GM21515 (cell line): ENCODE data around the gene GRM4.

ENCODE experiments used
- ATAC-seq: cut with Tn5 transposase; IDR thresholded peaks from one replicate; pipeline ENCODE4 v1.9.1; 2021; ENCODE audit not compliant: unreplicated experiment

The GRM4 gene

DNA sequence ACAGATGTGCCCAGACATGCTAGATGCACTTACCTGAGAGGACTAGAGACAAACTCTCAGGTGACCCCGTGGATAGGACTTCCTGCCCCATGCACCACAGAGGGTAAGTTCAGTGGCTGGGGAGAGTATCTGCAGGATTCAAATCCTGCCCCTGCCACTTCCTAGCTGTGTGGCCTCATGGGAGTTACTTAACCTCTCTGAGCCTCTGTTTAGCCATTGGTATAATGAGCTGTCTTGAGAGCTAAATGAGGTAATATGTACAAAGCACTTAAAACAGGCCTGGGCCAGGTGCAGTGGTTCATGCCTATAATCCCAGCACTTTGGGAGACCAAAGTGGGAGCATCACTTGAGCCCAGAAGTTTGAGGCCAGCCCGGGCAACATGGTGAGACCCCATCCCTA, 59.3 kb downstream of the GRM4 start:
- ATAC-seq = no peak

DNA sequence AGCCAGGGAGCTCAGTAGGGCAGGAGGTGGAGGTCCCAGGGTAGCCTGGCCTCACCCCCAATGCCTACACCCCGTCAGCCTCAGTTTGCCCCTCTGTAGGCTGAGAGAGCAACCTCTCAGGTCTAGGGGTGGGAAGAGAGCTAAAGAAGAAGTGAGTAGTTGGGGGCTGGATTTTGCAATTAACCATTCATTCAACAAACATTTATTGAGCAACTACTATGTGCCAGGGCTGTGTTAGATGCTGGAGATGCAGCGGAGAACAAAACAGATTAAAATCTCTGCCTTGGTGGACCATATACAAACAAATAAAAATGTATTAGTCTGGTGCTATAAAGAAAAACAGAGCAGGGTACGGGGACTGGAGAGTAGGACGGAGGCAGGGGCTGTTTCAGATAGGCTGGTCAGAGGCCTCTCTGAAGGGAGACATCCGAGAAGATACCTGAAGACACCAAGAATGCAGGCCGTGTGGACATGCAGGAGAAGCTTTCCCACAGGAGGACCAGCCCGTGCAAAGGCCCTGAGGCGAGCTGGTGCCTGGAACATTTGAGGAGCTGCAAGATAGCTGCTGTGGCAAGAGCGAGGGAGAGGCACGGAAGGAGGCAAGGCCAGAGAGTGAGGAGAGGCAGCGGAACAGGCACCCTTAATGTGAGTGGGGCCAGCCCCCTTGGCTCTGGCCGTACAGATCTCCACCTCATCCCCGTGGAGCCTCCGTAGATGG, 60.3 kb downstream of the GRM4 start:
- no peak for ATAC-seq

DNA sequence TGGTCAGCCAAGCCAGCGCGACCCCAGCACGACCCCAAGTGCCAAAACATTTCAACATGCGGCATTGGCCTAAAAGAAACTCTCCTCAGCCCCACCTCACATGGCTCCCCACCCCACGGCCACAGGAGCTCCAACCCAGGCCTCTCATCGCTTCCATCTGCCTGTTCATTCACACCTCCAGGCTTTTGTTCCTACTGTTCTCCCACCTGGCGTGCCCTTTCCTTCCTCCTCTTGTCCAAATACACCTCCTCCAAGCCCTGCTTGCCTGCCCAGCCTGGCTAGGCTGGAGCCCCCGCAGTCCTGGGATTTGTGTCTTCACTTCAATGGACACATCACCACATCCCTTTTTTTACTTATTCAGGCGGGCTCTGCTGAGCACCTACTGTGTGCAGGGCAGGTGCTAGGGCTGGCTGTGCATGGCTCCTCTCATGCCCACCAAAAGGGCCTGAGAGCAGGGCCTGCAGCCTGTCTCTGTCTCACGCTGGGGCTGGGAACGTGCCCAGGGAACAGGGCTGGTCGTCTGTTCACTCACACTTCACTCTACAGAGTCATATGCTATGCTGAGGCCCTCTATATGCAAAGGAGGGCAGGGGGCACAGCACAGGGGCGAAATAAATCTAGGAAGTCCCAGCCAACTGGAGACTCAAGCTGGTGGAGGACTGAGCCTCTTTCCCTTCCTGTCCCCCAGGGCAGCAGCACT, 61.1 kb downstream of the GRM4 start:
- ATAC-seq = no peak

DNA sequence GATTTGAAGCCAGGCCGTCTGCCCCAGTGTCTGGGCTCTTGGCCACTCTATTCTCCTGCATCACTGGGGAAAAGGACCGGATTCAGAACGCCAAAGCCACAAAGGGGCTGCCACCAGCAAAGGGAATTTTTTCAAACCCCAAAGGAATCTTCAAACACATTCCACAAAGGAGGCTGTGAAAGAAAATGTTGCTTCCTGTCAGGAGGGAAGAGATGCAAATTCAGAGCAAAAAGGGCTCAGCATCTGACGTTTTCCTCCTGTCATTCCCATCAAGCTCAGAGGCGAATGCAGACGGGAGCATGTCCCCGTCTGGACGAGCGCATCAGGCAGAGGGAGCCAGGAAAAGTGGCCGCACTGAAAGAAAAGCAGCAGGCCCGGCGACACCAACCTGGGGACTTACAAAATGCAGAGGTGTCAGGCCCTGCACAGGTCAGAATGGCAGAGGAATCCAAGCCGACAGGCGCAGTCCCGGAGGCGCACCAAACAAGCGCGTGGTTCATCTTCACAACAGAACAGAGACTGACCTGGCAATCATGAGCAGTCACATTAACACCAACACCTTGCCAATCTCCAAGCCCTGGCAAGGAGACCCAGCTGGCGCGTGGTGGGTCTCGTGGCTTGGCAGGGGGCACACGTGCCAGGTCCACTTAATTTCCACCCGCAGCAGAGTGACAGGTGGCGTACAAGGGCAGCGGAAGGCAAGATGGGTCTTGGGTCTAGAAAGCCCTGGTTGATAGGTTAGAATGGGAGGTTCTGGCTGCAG, 62.8 kb downstream of the GRM4 start:
- no peak for ATAC-seq

DNA sequence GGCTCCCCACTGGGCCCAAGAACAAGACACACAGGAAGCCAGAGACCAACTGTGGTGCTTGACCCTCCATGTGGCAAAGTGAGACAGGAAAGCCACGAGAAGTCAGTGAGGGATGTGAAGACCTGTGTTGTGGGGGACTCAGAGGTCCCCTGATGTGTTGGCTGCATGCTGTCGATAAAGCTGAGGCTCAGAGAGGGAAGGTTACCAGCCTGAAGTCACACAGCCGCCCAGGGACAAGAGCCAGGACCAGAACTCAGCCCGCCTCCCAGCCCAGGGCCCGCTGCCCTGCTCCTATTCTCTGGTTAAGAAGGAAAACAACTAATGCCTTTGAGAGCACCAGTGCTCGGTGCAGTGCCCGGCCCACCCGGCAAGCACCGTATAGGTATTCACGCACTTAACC, 63.5 kb downstream of the GRM4 start:
- ATAC-seq = no peak

GRCh38 chr6:34080357-34080756, 65.5 kb downstream of the GRM4 start:
- ATAC-seq = no peak

DNA sequence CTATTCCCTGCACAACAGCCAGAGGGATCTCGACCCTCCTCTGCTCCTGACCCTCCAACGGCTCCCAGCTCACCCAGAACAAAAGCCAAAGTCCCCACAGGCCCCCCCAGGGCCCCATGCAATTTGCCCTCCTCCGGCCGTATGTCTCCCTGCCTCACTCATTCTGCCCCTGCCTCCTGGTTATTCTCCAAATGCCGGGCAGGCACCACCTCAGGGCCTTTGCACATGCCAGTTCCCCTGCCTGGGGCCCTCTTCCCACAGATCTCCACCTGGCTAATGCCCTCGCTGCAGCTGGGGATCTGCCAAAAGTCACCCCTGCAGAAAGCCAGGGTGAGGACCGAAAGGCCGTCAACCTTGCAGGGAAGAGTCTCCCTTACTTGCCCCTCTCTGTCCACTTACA, 66.0 kb downstream of the GRM4 start:
- no peak for ATAC-seq

DNA sequence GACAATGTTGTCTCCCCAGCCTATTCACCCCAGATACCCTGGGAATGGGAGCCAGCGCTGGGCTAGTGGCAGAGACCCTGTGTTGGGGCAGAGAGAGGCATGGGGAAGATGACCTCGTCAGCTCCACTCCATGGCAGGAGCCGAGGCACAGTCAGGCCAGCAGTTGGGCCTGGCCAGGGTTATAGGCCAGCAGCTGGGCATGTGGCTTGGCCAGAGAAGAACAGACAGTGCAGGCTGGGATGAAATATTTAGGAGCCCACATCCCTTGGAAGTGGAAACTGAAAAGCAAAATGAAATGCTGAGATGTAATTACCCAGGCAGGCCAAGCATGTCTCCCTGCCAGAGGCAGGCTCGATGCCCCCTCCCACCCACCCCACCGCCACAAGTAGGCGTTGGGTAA, 70.0 kb downstream of the GRM4 start:
- no peak for ATAC-seq

DNA sequence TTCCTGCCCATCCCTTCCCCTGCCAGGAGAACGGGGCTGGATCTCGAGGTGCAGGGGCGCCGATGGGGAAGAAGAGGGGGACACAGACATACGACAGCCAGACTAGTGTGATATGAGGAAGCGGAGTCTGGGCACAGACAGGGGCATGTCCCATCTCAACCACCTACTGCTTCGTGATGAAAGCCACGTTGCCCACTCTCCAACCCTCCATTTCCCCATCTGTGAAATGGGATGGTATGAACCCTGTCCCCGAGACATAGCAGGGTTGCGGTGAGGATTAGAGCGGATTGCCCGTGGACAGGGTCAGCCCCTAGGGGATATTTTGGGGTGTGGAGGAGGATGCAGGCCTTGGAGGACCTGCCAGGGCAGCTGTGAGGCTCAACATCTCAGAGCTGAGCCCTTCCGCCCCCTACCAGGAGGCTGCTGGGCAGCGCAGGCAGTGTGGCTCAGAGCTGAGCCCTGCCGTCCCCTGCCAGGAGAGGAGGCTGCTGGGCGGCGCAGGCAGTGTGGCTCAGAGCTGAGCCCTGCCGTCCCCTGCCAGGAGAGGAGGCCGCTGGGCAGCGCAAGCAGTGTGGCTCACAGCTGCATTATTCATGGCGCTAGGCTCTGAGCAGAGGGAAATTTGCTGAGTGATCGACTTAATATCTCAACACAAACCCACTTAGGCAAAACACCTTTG, 71.7 kb downstream of the GRM4 start:
- ATAC-seq = no peak

- no peak for ATAC-seq
These were observed 72.3 kb downstream of the GRM4 start for GRCh38 chr6:34073540-34073939.

- ATAC-seq = no peak
These were observed 73.2 kb downstream of the GRM4 start for GRCh38 chr6:34072727-34073126.

GRCh38 chr6:34071884-34072379, 74.0 kb downstream of the GRM4 start:
- no peak for ATAC-seq

GRCh38 chr6:34071136-34071883, 74.6 kb downstream of the GRM4 start:
- no peak for ATAC-seq

- ATAC-seq = no peak
These were observed 75.4 kb downstream of the GRM4 start for GRCh38 chr6:34070315-34071135.

GRCh38 chr6:34068462-34069044, 77.3 kb downstream of the GRM4 start:
- no peak for ATAC-seq

DNA sequence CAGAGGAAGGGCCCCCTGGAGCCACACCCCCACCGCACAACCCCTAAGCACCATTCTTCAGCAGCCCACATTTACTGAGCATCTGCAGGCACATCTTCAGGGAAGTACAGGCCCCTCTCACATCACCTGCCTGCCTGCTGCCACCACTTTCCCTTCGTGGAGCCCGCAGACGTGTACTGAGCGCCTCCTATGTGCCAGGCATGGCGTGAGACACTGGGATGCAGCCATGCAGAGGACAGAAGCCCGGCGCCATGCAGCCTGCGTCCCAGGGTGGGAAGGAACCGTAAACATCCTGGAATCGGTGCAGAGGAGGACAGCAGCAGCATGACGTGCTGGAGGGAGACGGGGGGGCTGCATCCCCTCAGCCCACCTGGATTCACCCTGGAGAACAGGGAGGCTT, 78.1 kb downstream of the GRM4 start:
- no peak for ATAC-seq

DNA sequence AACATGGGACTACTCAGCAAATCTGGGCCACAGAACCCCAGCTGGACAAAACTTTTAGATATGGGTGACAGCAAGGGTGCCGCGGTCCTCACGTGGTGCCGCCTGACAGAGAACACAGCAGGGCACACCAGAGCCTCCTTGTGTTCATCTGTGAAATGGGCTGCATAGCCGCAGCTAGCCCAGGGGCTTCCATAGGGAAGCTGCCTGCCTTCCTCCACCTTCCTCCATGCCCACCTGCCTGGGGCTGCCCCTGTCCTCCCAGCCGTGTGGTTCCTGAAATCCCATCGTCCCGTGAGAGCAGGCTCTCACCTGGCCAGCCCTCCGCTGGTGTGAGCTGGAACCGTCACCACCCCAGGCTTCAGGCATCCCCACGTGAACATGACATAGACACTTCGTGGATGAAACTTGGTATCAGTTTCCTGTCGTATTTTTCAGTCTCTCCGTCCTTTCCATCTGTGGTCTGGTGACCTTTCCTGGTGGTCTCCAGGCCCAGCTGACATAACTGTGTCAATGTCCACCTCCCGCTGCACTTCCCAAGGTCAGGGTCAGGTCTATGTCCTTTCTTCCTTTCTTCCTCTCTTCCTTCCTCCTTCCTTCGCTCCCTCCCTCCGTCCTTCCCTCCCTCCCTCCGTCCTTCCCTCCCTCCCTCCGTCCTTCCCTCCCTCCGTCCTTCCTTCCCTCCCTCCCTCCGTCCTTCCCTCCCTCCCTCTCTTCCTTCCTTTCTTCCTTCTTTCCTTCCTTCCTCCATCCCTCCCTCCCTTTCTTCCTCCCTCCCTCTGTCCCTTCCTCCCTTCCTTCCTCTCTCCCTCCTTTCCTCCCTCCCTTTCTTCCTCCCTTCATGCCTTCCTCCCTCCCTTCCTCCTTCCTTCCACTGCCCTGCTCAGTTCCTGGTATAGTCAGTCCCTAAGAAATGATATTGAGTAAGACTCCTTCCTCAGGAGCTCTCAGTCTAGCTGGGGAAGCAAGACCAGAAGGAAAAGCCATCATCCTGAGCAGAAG, 78.8 kb downstream of the GRM4 start:
- ATAC-seq = no peak

DNA sequence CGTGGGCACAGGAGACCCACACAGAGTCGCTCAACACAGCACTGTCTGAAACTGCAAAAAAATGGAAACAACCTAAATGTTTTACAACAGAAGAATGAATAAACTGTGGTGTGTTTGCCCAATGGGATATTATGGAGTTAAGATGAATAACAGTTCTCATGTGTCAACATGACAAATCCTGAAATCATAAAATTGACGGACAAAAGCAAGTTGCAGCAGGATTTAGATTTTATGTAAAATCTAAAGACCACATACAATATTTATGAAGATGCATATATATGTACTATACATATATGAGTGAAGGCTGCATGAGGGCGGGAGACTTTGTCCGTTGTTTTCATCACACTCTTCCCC, 79.7 kb downstream of the GRM4 start:
- no peak for ATAC-seq
